ENCODE measurements around the gene ERMP1.
"Not testable (repeated sequence)": the region's sequence is repeated elsewhere in the genome, so short reads cannot be mapped to it uniquely, and the experiment has no call there.

The ERMP1 gene

DNA sequence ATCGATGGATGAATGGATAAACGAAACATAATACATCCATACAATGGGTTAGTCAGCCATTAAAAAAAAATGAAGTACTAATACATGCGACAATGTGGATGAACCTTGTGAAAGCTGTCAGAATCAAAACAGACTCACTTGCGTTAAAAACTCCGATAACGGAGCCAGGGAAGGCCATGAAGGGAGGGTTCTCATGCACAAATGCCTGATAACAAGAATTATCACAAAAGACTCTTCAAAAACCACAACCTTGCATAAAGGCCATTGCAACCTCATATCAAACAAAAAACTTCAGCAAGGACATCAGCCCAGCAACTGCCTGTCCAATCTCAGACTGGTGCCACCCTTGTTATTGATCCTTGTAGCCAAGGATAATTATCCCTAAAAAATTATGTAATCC, 13.7 kb downstream of the ERMP1 start:
- DNase-seq, result no peak

DNA sequence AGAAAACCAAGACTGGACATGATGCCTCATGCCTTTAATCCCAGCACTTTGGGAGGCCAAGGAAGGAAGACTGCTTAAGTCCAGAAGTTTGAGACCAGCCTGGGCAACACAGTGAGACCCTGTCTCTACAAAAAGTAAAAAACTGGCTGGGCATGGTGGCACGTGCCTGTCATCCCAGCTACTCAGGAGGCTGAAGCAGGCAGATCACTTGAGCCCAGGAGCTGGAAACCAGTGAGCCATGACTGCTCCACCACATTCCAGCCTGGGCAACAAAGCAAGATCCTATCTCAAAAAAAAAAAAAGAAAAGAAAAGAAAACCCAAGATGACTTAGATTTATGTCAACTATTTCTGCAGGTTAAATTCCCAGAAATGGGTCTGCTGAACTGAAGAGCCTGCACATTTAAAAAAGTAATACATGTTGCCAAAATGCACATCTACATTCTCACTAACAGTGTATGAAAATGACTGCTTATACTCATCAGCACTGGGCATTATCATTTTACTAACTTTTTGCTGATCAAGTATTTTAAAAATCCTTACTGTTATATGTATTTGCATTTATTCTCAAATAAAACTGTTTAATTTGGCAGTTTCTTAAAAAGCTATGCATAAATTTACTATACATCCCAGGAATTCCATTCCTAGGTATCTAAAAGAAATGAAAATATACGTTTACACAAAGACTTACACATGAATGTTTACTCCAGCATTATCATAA, 14.3 kb downstream of the ERMP1 start:
- DNase-seq, result no peak

DNA sequence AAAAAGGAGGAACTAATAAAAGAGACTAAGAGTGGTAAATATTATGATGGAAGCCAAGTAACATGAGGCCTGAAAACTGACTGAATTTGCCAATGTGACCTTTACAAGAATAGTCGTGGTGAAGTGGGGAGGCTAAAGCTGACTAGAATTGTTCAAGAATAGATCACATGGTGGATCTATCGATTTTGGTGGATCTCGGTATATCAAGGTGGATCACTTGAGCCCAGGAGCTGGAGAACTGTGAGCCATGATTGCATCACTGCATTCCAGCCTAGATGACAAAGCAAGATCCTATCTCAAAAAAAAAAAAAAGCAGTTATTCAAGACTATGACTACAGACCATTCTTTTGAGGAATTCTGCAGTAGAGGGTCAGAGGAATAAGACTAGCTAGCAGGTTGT, 15.1 kb downstream of the ERMP1 start:
- DNase-seq, result no peak

DNA sequence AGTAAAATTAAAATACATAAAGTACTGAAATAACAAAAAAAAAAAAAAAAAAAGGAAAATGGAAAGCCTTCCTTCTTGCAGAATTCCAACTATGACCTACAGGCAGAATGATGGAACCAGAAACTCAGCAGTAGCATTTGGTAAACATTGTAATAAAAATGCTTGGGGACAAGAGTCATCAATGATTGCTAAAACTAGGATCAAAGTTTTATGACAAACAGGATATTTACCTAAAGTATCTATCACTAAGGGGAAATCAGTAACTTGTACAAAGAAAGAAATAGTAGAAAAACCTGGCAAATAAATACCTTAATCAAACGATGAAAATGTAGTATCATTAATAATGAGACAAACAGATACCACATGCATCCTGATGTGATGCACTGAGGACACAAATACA, 17.5 kb downstream of the ERMP1 start:
- no peak for DNase-seq

DNA sequence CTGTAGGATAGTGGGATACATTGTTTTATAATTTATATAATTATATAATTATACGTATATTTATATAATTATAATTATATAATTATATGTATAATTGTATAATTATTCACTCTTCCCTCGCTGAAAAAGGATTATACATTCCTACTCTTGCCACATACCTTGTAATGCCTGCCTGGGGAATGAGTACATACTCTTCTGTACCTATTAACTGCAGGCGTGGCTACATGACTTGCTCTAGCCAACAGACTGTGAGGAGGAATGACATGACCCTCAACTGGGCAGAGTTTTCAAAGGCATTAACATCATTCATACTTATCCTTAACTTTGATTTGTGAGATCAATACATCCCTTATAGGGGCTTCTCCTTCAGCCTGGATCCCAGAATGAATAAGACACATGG, 19.1 kb downstream of the ERMP1 start:
- DNase-seq, result no peak

DNA sequence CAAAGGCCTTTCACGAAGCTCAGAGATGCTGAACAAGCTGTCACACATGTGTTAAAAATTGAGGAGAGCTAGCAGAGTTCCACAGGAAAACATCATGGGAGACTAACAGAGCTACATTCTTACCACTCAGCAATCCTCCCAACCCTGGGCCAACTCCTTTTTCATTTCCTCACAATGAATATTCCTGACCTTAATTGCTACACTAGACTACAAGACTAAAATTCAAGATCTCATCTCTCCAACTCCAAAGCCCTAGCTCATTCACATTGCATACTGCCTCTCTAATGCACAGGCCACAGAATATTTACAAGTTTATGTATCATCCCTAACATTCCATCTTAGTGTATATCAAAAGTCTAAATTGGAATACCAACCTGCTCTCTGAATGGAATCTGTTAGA, 21.2 kb downstream of the ERMP1 start:
- no peak for DNase-seq

DNA sequence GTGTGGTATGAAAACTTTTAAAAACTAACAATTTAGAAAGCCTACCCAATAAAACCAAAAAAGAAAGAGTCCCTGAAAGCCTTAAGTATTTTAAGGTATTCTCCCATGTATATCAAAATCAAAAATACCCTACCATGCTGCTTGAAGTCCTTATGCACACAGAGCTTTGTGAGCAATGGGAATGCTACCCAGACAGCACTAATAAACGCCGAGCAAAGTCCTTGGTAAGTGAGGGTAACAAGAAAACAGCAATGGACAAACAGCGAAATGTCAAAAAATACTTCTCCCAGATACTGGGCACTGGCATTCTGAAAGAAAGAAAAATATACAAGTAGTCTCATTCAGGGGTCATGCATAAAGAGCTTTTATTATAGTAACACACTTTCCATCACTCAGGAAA, 27.4 kb downstream of the ERMP1 start:
- DNase-seq, result no peak

DNA sequence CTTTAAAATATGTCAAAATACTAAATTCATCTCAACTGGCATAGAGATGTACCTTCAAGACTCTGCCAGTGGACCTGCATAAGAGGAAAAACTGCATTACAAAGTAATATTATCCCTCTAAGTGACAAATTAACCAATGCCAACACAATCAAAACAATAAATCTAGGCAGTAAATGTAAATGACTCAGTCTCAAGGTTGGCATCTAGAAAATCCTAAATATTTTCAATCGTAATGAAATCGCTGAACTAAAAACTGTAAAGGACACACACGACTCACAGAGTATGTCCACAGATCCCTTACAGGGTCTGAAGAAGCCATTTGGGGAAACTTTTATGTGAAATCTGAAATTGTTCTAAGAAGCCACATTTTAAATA, 31.2 kb downstream of the ERMP1 start:
- DNase-seq, result no peak

DNA sequence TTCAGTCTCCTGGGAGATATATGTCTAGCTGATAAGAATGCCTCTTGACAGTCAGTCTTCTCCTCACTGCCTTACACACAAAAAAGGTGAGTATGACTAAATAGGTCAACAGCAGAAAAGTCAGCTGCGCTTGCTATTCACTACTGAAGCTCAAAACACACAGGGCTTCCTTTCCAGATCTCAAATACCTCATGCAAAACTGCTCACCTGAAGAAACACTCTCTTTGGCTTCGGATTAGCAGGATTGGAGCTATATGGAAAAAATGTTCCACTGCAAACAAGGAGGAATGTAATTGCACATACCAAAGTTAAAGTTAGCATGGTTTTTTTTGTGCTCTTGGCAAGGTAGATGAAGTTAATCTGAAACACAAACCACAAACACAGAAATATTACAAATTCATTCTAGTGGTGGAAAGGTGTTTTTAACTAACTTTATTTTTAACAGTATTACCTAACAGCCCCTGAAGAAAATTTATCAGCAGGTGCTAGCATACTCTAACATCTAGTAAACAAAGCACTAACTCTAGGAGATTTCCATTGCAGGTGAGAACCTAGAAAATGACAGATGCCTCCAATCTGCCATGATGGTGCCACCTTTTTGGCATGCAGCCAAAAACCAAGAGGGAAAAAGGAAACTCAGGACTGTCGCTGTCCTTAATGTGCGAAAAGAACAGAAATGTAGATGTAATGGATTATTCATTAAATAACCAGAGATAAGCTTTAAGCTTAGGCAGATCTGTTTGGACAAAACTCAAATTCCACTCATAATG, 31.8 kb downstream of the ERMP1 start:
- DNase-seq, result no peak

DNA sequence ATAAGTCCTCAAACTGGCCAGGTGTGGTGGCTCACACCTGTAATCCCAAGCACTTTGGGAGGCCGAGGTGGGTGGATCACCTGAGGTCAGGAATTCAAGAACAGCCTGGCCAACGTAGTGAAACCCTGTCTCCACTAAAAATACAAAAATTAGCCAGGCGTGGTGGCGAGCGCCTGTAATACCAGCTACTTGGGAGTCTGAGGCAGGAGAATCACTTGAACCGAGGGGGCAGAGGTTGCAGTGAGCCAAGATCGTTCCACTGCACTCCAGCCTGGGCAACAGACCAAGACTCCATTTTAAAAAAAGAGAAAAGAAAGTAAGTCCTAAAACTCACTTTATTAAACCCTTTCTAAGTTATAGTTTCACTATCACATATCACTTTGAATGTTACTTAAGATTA, 32.5 kb downstream of the ERMP1 start:
- DNase-seq, result not testable (repeated sequence)

DNA sequence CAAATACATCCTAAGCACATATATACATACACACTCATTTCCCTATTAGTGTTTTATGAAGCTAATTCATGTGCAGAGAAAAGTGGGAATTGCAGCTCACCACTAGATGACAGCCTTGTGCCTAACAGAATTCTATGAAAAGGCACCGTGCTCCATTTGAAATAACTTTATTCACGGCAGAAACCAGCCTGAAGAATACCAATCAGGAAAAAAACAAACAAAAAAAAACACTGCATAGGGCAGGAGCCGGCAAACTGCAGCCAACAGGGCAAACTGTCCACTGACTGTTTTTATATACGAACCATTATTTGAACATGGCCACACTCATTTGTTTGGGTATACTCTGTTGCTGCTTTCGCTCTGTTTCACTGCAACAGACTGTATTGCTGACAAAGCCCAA, 33.6 kb downstream of the ERMP1 start:
- DNase-seq, result no peak

DNA sequence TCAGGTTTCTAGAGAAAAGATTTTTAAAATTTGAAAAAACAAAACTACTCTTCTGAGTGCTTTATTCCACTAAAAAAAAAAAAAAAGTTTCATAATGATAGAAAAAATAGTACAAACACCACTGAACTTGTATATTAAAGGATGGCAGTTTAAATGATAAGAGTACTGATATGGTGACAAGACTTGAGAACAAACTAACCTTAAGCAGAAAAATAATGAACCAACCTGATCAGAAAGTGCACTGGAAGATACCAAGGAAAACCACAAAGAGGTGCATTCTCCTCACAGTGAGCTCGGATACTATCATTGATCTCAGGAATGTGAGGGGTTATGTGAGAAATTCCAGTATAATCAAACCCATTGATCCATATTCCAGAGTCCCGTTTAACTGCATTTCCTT, 34.3 kb downstream of the ERMP1 start:
- DNase-seq, result no peak

DNA sequence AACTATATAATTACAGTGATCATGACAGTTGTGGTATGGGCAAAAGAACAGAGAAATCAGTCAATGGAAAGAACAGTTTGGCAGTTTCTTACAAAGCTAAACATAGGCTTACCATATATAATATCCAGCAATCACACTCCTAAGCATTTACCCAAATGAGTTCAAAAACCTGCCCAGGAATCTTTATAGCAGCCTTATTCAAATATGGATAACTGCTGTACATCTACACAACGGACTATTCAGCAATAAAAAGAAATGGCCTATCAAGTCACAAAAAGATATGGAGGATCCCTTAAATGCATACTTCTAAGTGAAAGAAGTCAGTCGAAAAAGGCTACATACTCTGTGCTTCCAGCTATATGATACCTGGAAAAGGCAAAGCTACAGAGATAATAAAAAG, 36.6 kb downstream of the ERMP1 start:
- DNase-seq, result no peak

DNA sequence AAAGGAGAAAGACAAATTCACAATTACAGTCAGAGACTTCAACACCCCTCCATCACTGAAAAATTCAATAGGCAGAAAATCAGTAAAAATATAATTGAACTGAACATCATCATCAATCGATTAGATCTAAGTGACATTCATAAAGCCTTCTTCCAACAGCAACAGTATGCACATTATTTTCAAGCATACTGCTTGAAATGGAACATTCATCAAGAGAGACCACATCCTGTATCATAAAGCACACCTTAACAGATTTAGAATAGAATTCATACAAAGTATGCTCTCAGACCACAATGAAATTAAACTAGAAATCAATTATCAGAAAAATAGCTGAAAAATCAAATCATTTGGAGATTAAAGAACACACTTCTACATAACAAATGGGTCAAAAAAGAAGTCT, 39.1 kb downstream of the ERMP1 start:
- DNase-seq, result no peak

DNA sequence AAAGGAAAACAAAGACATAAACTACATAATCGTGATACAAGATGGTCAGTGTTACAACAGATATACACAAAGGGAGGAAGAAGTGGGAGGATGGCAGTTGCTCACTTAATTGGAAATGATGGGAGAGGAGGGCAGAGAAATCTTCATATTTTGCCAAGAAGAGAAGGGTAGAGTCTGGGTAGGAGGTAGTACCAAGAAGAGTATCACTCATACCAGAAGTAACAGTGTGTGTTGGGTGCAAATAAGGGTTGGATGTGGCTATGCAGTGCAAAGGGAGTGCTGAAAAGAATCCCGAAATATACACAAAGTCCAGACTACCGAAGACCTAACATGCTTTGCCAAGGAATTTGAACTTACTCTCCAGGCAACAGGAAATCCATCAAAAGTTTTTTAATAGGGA, 41.0 kb downstream of the ERMP1 start:
- no peak for DNase-seq

DNA sequence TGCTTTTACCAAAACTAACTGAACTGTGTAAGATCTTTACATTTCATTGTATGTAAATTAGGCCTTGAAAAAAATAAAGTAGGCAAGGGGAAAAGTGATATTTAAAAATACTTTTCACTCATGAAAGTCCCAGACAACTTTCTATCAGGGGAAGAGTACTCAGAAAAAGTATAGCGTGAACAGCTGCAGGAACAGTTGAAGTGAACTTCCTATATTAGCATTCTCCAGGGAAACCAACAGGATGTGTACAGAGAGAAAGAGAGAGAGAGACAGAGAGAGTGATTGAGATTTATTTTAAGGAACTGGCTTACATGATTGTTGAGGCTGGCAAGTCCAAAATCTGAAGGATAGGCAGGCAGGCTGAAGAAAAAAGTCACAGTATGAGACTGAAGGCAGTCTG, 42.0 kb downstream of the ERMP1 start:
- DNase-seq, result no peak

DNA sequence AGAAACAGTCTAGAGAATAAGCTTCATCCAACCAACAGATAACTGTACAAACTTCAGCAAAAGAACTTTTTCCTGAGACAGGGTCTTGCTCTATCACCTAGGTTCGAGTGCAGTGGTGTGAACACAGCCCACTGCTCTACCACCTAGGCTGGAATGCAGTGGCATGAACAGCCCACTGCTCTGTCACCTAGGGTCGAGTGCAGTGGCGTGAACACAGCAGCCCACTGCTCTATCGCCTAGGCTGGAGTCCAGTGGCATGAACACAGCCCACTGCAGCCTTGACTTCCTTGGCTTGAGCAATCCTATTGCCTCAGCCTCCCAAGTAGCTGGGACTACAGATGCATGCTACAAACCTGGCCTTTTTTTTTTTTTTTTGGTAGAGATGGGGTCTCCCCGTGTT, 43.4 kb downstream of the ERMP1 start:
- no peak for DNase-seq

DNA sequence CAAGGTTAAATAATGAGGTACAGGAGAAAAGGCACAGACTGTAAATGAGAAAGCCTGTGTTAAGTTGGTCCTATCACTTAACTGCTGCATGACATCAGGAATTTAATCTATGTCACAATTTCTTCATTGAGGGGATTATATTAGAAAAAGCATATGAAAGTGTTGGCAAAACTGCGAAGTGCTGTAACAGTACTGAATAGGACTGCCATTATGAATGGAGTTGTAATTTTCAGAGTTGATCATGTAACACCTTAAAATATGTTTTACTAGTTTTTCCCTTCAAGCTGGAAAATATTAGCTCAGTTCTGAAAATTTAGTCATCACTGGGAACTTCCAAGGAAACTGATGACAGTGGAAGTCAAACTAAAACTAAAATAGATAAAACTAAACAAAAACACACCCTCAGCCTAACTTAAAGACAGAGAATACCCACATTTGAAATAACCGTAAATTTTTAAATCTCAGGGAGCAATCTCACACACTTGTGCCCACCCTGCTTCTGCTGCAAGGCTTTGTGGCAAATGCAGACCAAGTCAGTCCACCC, 45.1 kb downstream of the ERMP1 start:
- DNase-seq, result no peak

DNA sequence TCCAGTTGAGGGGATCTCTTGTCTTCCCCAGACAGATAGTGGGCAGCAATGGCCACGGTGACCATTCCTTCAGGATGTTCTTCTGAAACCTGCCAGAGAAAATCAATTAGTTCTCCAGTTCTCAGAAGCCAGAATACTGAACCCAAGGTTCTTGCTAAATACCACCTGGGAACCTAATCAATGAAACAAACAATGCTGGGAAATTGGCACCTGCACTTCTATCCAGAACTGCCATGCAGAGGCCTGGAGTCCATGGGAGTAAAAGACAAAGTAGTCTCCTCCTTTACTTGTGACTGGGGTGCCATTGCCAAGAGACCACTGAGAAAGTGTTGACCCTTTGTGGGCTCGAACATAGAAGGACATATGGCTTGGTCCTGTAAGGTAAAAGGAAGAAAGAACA, 45.7 kb downstream of the ERMP1 start:
- DNase-seq, result no peak

DNA sequence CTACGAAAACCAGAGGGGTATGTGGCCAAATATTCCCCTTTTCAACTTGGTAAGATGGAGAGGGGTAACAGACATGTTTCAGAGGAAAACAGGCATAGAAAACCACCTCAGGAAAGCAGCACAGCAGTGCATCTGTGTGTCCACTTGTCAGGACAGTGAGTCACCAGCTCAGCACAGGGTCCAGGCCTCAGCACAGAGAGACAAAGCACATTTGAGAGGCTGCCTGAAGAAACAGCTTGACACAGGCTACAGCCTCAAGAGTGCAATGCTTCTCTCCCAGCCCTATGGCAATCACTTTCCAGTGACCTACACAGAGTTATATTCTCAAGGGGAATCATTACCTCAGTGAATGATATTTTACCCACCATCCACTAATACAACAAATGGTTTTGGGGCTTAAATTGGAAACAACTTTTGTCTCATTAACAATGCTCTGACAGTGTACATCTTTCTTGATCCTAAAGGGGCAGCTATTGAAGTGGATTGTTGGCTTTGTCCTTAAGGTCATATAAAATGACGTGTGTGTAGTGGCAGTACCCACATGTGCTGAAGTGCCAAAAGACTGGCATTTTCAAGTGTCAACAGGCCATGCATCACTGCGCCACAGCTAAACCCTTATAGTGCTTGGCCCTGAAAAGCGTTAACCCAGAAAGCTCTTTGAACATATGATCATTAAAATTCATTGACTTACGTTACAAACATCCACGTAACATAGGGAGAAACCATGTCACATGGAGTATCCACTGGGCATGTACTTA, 46.4 kb downstream of the ERMP1 start:
- no peak for DNase-seq

DNA sequence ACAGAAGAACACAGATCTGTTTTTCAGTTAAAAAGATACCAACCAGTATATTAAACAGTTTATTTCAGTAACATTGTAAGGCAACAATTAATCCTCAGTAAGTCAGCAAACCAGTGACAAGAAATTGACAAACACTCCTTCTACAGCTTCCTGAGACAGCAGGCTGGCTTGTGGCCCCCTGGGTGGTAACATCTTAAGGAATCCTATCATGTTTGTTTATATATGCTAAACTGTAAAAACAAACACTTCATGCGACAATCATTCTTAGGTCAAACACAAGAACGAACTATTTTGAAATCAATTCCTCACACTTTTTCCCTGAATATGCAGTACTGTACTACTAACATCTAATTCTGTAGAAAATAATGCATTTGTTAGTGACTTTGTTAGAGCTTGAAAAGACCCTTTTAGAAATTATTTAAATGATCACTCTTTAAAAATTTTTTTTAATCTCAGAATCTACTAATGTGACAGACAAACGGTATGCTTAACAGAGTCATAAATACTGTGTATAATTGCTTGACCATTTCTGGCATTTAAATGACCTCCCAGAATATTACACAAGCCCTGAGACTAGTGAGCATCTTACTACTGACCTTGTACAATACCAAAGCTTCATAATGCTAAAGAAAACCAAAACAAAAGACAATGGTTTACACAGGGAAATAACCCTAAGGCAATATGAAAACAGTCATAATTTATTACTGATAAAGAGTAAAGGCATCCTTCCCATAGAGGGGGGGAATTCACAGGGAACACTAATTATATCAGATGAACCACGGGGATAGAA, 48.2 kb downstream of the ERMP1 start:
- no peak for DNase-seq

DNA sequence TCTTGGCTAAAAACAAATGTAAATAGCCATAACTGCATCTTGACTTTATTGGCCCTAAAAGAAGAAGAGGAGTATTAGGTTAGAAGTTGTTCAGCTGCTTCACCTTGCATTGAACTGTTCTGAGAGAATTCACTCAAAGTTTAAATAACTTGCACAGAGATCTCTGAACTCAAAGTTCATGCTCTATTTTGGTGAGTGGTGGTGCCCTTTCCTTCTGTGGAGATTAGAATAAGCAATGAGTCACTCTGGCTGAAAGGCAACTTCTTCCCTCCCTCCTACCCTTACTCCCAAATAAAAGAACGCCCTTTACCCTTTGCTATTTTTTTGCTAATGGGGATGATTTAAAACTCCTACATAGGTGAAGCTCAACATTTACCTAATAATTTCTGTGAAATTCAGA, 48.9 kb downstream of the ERMP1 start:
- DNase-seq, result no peak

DNA sequence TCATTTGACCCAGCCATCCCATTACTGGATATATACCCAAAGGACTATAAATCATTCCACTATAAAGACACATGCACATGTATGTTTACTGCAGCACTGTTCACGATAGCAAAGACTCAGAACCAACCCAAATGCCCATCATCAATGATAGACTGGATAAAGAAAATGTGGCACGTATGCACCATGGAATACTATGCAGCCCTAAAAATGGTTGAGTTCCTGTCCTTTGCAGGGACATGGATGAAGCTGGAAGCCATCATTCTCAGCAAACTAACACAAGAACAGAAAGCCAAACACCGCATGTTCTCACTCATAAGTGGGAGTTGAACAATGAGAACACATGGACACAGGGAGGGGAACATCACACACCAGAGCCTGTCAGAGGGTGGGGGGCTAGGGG, 49.5 kb downstream of the ERMP1 start:
- DNase-seq, result not testable (repeated sequence)
